Tibial artery (tissue), 4 donors: Measurements from ENCODE around the gene AOAH.

Source experiments
- DNase-seq, 2 donors: peaks; one replicate each; pipeline ENCODE4 v3.0.0-alpha.2; 2019
- H3K27ac ChIP-seq, 2 donors: fragments of 200-600 bp; sonication (generic) in 1 of 2; 1 replicate in 1 of 2; 2 replicates in 1 of 2; pipeline ENCODE4 v1.5.1; 2018 to 2019; ENCODE audit warnings: mild to moderate bottlenecking in 1 of 2
- H3K27me3 ChIP-seq, 2 donors: fragments of 200-600 bp; sonication (generic) in 1 of 2; one replicate each; pipeline versions ENCODE4 v1.5.1 to v1.6.0; 2016 to 2019
- H3K36me3 ChIP-seq, 3 donors: fragments of 200-600 bp; sonication (generic) in 2 of 3; one replicate each; pipeline ENCODE4 v1.5.1; 2016 to 2019; ENCODE audit warnings: mild to moderate bottlenecking in 2 of 3
- H3K4me1 ChIP-seq, 4 donors: fragments of 200-600 bp; sonication (generic) in 2 of 4; 1 replicate in 3 of 4; 2 replicates in 1 of 4; pipeline ENCODE4 v1.5.1; 2016 to 2019
- H3K4me3 ChIP-seq, 2 donors: fragments of 200-600 bp; sonication (generic) in 1 of 2; 1 replicate in 1 of 2; 2 replicates in 1 of 2; pipeline ENCODE4 v1.5.1; 2018 to 2019; ENCODE audit warnings: mild to moderate bottlenecking in 2 of 2
- H3K9me3 ChIP-seq, 3 donors: fragments of 200-600 bp; sonication (generic) in 1 of 3; one replicate each; pipeline ENCODE4 v1.5.1; 2016 to 2019
- CTCF ChIP-seq, 2 experiments: fragments of 200-600 bp in 1 of 2; fragments of 450-650 bp in 1 of 2; IDR thresholded peaks; one replicate each; pipeline ENCODE4 v1.5.1; 2017 to 2019; ENCODE audit warnings: antibody characterized with exemption in 2 of 2, mild to moderate bottlenecking in 1 of 2, moderate library complexity in 1 of 2
- intact Hi-C: fragments of 100-400 bp; cut with DNase I; formaldehyde crosslinking; loops from one replicate; pipeline ENCODE4 v1.15.0; 2023; ENCODE audit warnings: low total_unique reads

The AOAH gene

GRCh38 chr7:36589391-36589790 is 134.9 kb downstream of the AOAH start:
- no peaks in the 10 kb centered on the region for H3K9me3 ChIP-seq
- peaks cover 0 to 6% (median 0%) of the 10 kb centered on the region in 4 donors for H3K4me1 ChIP-seq
- H3K27ac ChIP-seq = no peak overlapping the region
- no peaks in the 10 kb centered on the region for H3K27me3 ChIP-seq
- DNase-seq = no peak
- intact Hi-C loops = no loop called here
- no peaks in the 10 kb centered on the region for H3K36me3 ChIP-seq
- no peak overlapping the region for H3K4me3 ChIP-seq
- no peak for TF ChIP-seq CTCF (IDR thresholded peaks at IDR 0.05)

- Histone ChIP-seq H3K9me3 (no peaks in the 10 kb centered on the region), H3K4me1 (no peaks in the 10 kb centered on the region), H3K27ac (no peak overlapping the region), H3K4me3 (no peak overlapping the region), H3K36me3 (no peaks in the 10 kb centered on the region), H3K27me3 (no peaks in the 10 kb centered on the region)
- intact Hi-C loops = no loop called here
- no peak for DNase-seq
- no peak for TF ChIP-seq CTCF (IDR thresholded peaks at IDR 0.05)
These were observed 141.0 kb downstream of the AOAH start for GRCh38 chr7:36583318-36583717.

GRCh38 chr7:36575832-36576231 is 148.5 kb downstream of the AOAH start:
- no peaks in the 10 kb centered on the region for H3K27me3 ChIP-seq
- intact Hi-C loops = no loop called here
- DNase-seq = no peak
- H3K4me1 ChIP-seq = no peaks in the 10 kb centered on the region
- H3K36me3 ChIP-seq = no peaks in the 10 kb centered on the region
- H3K9me3 ChIP-seq = peaks cover 0 to 5% (median 0%) of the 10 kb centered on the region in 3 donors
- H3K27ac ChIP-seq = no peak overlapping the region
- TF ChIP-seq CTCF (IDR thresholded peaks at IDR 0.05) = no peak
- no peak overlapping the region for H3K4me3 ChIP-seq

GRCh38 chr7:36573066-36573465 is 151.2 kb downstream of the AOAH start:
- no peak overlapping the region for H3K4me3 ChIP-seq
- H3K9me3 ChIP-seq = peaks cover 0 to 5% (median 0%) of the 10 kb centered on the region in 3 donors
- H3K27me3 ChIP-seq = no peaks in the 10 kb centered on the region
- H3K27ac ChIP-seq = no peak overlapping the region
- intact Hi-C loops = no loop called here
- no peaks in the 10 kb centered on the region for H3K36me3 ChIP-seq
- no peak for TF ChIP-seq CTCF (IDR thresholded peaks at IDR 0.05)
- H3K4me1 ChIP-seq = no peaks in the 10 kb centered on the region
- DNase-seq = no peak

GRCh38 chr7:36571190-36571560 is 153.1 kb downstream of the AOAH start:
- no peaks in the 10 kb centered on the region for H3K27me3 ChIP-seq
- no peaks in the 10 kb centered on the region for H3K36me3 ChIP-seq
- H3K4me1 ChIP-seq = no peaks in the 10 kb centered on the region
- no peak for TF ChIP-seq CTCF (IDR thresholded peaks at IDR 0.05)
- DNase-seq = no peak
- intact Hi-C loops = no loop called here
- H3K4me3 ChIP-seq = no peak overlapping the region
- no peaks in the 10 kb centered on the region for H3K9me3 ChIP-seq
- no peak overlapping the region for H3K27ac ChIP-seq

GRCh38 chr7:36570528-36571189 is 153.6 kb downstream of the AOAH start:
- Histone ChIP-seq H3K27ac (no peak overlapping the region), H3K4me3 (no peak overlapping the region), H3K36me3 (no peaks in the 10 kb centered on the region), H3K9me3 (no peaks in the 10 kb centered on the region), H3K4me1 (no peaks in the 10 kb centered on the region), H3K27me3 (no peaks in the 10 kb centered on the region)
- intact Hi-C loops = no loop called here
- no peak for TF ChIP-seq CTCF (IDR thresholded peaks at IDR 0.05)
- DNase-seq = no peak
